HG03097 (cell line): ENCODE measurements around the gene SETBP1.

Source experiments
- ATAC-seq: cut with Tn5 transposase; IDR thresholded peaks from one replicate; pipeline ENCODE4 v1.9.1; 2021; ENCODE audit not compliant: unreplicated experiment, low FRiP score

SETBP1 gene

GRCh38 chr18:44857744-44858491 lies 177.2 kb downstream of the SETBP1 start:
- no peak for ATAC-seq

GRCh38 chr18:44859263-44859662 lies 178.6 kb downstream of the SETBP1 start:
- ATAC-seq: no peak

- ATAC-seq: no peak
These were observed 179.2 kb downstream of the SETBP1 start for GRCh38 chr18:44859751-44860439.

- ATAC-seq: no peak
These were observed 181.4 kb downstream of the SETBP1 start for GRCh38 chr18:44862112-44862511.

- no peak for ATAC-seq
These were observed 185.4 kb downstream of the SETBP1 start for GRCh38 chr18:44866103-44866502.

- ATAC-seq: no peak
These were observed 188.8 kb downstream of the SETBP1 start for GRCh38 chr18:44869533-44869932.

DNA sequence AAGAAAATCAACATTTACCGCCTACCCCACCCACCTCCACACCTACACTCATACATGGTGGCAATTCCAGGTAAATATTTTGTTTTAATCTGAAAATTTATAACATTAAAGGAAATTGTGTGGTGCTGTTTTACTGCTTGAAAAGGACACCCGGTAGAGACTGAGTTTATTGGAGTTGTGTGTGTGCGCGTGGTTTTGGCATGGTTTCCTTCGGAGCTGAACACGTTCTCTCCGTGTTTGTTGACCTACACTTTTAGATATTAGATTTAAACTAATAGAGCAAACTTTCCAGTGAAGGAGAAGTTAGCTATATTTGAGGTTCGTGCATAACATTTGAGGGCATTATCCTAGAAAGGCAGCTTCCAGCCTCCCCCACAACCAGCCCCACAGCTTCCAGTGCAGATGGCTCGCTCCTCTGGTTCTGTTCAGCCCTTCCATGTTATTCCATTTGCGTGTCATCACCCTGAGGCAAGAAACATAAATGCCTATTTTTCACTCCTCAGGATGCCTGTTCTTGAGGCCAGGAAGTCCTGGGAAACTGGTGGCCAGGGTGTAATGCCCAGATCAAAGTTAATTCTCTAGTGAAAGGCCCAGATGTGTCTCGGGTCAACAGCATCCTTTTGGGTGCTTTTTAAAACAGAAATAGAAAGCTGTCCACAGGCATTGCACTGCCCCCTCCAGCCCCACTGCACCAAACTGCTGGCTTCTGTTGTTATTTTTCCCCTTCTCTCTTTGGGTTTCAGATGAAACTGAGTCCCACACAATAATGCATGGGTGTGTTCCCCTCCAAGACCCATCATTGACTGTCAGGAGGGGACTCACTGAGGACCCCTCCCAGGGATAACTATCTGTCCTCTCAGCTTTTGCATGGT lies 190.2 kb downstream of the SETBP1 start:
- ATAC-seq: no peak

- no peak for ATAC-seq
These were observed 191.1 kb downstream of the SETBP1 start for GRCh38 chr18:44871771-44872170.

- no peak for ATAC-seq
These were observed 195.3 kb downstream of the SETBP1 start for GRCh38 chr18:44876024-44876423.

DNA sequence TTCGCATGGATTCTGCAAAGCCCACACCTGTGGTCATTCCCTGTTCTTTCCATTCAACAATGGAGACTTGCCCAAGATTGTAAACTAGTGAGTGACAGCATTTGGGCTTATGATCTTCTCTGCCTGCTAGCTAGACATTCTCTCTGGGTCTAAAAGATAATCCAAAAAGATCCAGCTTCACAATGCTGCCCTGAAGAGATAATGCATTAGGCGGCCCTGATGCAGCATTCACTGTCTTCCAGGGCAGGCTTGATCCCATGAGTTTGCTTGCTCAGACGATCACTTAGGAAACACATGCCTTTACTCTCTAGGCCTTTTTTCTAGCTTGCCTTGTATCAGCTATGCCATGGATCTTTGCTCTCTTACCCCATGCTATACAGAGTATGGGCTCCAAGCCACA lies 196.1 kb downstream of the SETBP1 start:
- no peak for ATAC-seq

- ATAC-seq: no peak
These were observed 197.6 kb downstream of the SETBP1 start for GRCh38 chr18:44878335-44878734.

DNA sequence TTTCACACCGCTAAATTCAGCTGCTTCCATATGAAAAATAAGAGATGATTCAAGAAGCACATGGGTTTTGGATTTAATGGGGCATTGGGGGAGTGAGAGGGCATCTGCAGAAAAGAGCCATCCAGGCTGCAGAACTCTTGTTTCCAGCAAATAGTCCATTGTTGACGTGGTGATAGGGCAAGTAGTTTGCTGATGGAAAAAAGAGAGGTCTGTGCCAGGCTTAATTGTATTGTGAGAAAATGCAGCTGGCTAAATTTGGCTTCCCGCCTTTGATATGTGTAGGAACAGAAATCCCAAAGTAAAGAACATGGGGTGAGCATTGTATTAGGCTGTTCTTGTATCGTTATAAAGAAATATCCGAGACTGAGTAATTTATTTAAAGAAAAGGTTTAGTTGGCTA lies 199.5 kb downstream of the SETBP1 start:
- no peak for ATAC-seq

GRCh38 chr18:44881461-44882162 lies 200.9 kb downstream of the SETBP1 start:
- ATAC-seq: no peak

DNA sequence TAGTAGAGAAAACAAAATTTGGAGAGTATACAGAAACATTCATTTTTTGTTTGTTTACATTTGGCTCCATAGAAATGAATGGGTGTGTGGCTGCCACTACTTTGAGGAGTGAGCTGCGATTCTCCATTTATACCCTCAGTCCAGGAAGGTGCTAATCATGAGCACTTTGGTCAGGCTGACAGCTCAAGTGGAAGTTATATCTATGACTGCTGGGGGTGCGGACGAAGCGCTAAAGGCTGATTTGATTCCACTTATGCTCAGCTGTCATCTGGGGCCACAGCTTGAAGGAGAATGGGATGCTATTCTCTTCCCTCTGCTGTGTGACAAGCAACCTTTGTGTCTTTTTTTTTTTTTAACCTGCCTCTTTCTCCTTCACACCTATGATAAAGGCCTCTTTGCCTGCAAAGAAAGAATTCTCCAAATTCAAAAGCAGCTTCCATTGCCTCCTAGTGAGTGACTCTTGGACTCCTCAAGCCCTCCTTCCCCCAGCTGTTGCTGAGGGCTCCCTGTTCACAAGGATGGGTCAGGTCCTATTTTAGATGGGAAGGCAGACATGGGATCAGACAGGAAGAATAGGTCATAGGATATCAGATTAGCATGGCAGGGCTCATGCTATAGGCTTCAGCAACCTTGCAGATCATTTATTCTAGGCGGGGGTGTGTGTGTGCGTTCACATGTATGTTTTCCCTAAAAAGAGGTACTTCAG lies 201.6 kb downstream of the SETBP1 start:
- no peak for ATAC-seq

DNA sequence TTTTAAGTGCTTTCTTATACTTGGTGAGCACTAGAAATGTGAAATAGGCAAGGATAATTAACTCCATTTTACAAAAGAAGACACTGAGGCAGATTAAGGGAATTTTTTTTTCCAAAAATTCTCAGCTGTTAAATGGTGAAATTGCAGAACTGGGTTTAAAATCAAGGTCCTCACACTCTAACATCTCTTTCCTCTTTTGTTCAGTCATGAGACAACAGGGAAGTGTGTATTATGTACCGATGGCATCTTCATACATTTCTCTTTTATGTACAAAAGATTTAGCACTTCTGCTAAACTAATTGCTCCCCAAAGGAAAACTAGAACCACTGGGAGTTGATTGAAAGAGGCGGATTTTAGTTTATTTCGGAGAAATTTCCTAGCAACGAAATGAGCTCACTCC lies 203.0 kb downstream of the SETBP1 start:
- ATAC-seq: no peak

DNA sequence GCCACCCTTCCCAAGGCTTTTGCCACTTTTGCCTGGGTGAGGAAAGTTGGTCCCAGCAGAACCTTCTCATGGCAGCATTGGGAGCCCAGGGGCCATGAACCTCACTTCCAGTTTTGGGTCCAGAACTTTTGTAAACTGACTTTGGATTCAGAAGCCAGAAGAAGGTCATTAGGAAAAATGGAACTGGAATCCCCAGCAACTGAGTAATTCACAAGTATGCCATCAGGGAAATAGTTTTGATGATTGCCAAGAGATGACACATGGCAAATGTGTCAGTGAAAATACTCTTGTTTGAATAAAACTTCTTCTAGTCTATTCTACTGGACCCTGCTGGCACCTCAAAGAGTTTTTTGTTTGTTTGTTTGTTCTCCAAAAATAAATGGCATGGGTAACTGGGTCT lies 203.7 kb downstream of the SETBP1 start:
- no peak for ATAC-seq

DNA sequence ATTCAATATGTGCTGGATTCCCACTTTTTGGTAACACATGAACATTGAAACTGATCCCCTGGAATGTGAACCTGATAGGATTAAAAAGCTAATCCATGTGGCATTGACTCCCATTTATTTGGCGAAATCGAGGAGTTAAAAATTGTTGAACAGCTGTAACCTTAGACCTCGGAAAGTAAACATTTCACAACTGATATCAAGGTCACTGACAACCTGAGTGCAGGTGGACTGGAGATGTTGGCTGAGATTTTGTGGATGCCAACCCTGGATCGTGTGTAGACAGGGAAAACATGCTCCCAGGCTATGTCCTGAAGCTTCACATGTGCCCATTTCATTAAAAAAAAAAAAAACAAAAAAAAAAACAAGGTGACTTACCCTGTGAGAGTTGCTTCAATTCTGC lies 204.8 kb downstream of the SETBP1 start:
- ATAC-seq: no peak

DNA sequence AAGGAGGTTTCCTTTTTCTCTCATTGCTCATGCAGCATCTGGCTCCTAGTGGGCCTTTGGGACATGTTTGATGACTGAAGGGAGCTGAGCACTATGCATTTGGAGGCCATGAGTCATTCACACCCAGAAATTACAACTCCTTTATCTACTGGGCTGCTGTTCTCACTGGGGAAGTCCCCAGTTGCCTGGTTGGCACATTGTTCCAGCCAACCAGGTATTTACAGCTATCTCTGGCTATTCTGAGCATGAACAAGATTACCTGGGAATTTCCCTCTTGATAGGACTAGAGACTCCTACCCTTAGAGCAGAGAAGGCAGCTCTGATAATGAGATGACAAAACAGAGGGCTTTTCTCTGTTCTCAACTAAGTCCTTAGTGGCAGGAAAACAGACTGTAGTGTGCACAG lies 206.5 kb downstream of the SETBP1 start:
- peak; percentile 79 for ATAC-seq

DNA sequence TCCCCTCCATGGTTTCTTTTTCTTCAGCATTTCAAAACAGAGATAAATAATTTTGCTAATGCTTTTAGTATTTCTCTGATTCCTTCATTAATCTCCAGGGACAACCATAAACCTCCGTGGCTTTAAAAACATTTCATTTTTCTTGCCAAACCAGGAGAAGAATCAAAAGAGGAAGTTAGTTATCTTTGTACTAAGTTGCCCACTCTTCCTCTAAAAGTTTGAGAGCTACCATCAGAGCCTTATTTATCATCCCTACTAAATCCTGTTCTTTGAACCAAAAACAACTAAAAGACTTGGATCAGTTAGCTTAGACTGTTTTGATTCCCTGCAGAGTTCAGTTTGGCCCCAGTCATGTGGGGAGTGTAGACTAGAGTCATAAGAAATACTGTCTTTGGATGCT lies 208.4 kb downstream of the SETBP1 start:
- no peak for ATAC-seq

DNA sequence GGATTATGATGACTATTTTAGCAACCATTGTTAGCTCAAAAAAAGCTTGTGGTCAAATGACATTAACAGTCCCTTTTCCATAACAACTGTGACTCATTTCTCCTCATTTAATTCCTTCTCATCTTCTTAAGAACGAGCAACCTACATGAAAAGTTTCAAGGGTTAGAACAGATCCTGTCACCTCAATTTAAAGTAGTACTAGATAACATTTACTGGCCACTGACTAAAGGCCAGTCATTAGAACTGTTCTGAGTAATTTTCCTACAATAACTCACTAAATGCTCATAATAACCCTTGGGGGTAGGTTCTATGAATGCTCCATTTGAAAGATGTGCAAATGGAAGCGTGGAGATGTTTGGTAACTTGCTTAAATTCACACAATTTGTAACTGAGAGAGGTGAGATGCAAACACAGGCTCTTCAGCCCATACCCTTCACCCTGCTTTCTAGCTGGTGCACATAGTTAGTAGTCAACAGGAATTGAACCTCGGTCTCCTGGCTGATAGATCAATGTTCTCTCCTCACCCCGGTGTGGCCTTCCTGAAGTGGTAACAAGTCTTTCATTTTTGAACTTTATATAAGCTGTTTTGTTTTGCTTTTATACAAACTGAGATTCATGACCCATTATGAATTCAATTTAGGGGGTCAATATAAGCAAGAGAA lies 212.5 kb downstream of the SETBP1 start:
- no peak for ATAC-seq
